Vagina (tissue), 2 donors: ENCODE results near the gene SIAH3. TPM values are rescaled to one million over a fixed set of nuclear protein-coding genes. Genes with fewer than 3 reads are reported as not detected.
A peak's percentile ranks its signal among the peaks of the same experiment; 100 is the strongest.

Experiments used
- DNase-seq, 2 donors: peaks; one replicate each; pipeline ENCODE4 v3.0.0-alpha.2; 2017; ENCODE audit errors: extremely low spot score in 2 of 2
- H3K27ac ChIP-seq: fragments of 200-600 bp; sonication (generic); one replicate; pipeline ENCODE4 v1.5.1; 2019
- H3K27me3 ChIP-seq: fragments of 200-600 bp; sonication (generic); one replicate; pipeline ENCODE4 v1.5.1; 2019
- H3K36me3 ChIP-seq, 2 donors: fragments of 200-600 bp; sonication (generic); one replicate each; pipeline ENCODE4 v1.5.1; 2017 to 2019
- H3K4me1 ChIP-seq: fragments of 200-600 bp; sonication (generic); one replicate; pipeline ENCODE4 v1.5.1; 2019
- H3K4me3 ChIP-seq, 2 donors: fragments of 200-600 bp; sonication (generic); 1 replicate in 1 of 2; 2 replicates in 1 of 2; pipeline ENCODE4 v1.5.1; 2016 to 2019
- H3K9me3 ChIP-seq: fragments of 200-600 bp; sonication (generic); one replicate; pipeline ENCODE4 v1.5.1; 2019
- CTCF ChIP-seq, 3 experiments: fragments of 450-650 bp in 2 of 3; fragments of 200-600 bp in 1 of 3; sonication (generic) in 1 of 3; IDR thresholded peaks; one replicate each; pipeline ENCODE4 v1.5.1; 2017 to 2019; ENCODE audit warnings: antibody characterized with exemption in 3 of 3, mild to moderate bottlenecking in 2 of 3, moderate library complexity in 2 of 3
- POLR2A ChIP-seq, 2 donors: fragments of 450-650 bp; IDR thresholded peaks; one replicate each; pipeline ENCODE4 v1.6.1; 2017; ENCODE audit warnings: antibody characterized with exemption in 2 of 2, mild to moderate bottlenecking in 2 of 2, moderate library complexity in 2 of 2
- POLR2AphosphoS5 ChIP-seq, 2 donors: sonication (generic); formaldehyde crosslinking; IDR thresholded peaks; one replicate each; pipeline ENCODE4 v1.9.0; 2017; ENCODE audit warnings: antibody characterized with exemption in 2 of 2, mild to moderate bottlenecking in 2 of 2, low read depth in 1 of 2; ENCODE audit not compliant: insufficient read depth in 1 of 2
- intact Hi-C: fragments of 100-400 bp; cut with DNase I; formaldehyde crosslinking; loops from one replicate; pipeline ENCODE4 v1.15.1; 2023
- total RNA-seq: library from RNA; depleted of rRNA; stranded (reverse); fragments of >200 nt; gene quantifications from one replicate; pipeline ENCODE4 v1.2.3, GENCODE V29; 2016

Gene SIAH3
- total RNA-seq, 1 donor from 2014 or later = not detected

GRCh38 chr13:45881353-45881752, 29.8 kb upstream of the SIAH3 start:
- no peak overlapping the region for H3K27ac ChIP-seq
- intact Hi-C loops = no loop called here
- no peak for TF ChIP-seq POLR2AphosphoS5 (IDR thresholded peaks at IDR 0.05; ENCODE audit: insufficient read depth in 1 of 2, low read depth in 1 of 2)
- TF ChIP-seq POLR2A (IDR thresholded peaks at IDR 0.05) = no peak
- H3K9me3 ChIP-seq = no peaks in the 10 kb centered on the region
- H3K27me3 ChIP-seq = no peaks in the 10 kb centered on the region
- no peaks in the 10 kb centered on the region for H3K36me3 ChIP-seq
- no peak overlapping the region for H3K4me3 ChIP-seq
- DNase-seq = no peak
- no peaks in the 10 kb centered on the region for H3K4me1 ChIP-seq

GRCh38 chr13:45880242-45880641, 28.7 kb upstream of the SIAH3 start:
- Histone ChIP-seq H3K4me3 (no peak overlapping the region), H3K9me3 (no peaks in the 10 kb centered on the region), H3K27me3 (no peaks in the 10 kb centered on the region), H3K4me1 (no peaks in the 10 kb centered on the region), H3K27ac (no peak overlapping the region), H3K36me3 (no peaks in the 10 kb centered on the region)
- TF ChIP-seq POLR2AphosphoS5 (IDR thresholded peaks at IDR 0.05; ENCODE audit: insufficient read depth in 1 of 2, low read depth in 1 of 2) = no peak
- no peak for TF ChIP-seq CTCF (IDR thresholded peaks at IDR 0.05)
- TF ChIP-seq POLR2A (IDR thresholded peaks at IDR 0.05) = no peak
- intact Hi-C loops = no loop called here
- DNase-seq = no peak

- H3K27me3 ChIP-seq = no peaks in the 10 kb centered on the region
- H3K4me3 ChIP-seq = no peak overlapping the region
- TF ChIP-seq CTCF (IDR thresholded peaks at IDR 0.05) (no peak), POLR2A (IDR thresholded peaks at IDR 0.05) (no peak)
- no peaks in the 10 kb centered on the region for H3K4me1 ChIP-seq
- intact Hi-C loops = no loop called here
- H3K27ac ChIP-seq = no peak overlapping the region
- no peaks in the 10 kb centered on the region for H3K36me3 ChIP-seq
- DNase-seq = peak in 1 of 2 donors; percentile 60
- H3K9me3 ChIP-seq = no peaks in the 10 kb centered on the region
These were observed 28.1 kb upstream of the SIAH3 start for GRCh38 chr13:45879666-45880065.

- Histone ChIP-seq H3K4me1 (no peaks in the 10 kb centered on the region), H3K27me3 (no peaks in the 10 kb centered on the region), H3K9me3 (no peaks in the 10 kb centered on the region), H3K27ac (no peak overlapping the region), H3K36me3 (no peaks in the 10 kb centered on the region), H3K4me3 (no peak overlapping the region)
- intact Hi-C loops = no loop called here
- DNase-seq = no peak
- no peak for TF ChIP-seq POLR2A (IDR thresholded peaks at IDR 0.05)
- no peak for TF ChIP-seq POLR2AphosphoS5 (IDR thresholded peaks at IDR 0.05; ENCODE audit: insufficient read depth in 1 of 2, low read depth in 1 of 2)
- TF ChIP-seq CTCF (IDR thresholded peaks at IDR 0.05) = no peak
These were observed 27.4 kb upstream of the SIAH3 start for GRCh38 chr13:45878966-45879365.

- no peaks in the 10 kb centered on the region for H3K9me3 ChIP-seq
- DNase-seq = peak in 1 of 2 donors; percentile 56
- no peaks in the 10 kb centered on the region for H3K27me3 ChIP-seq
- H3K4me1 ChIP-seq = no peaks in the 10 kb centered on the region
- H3K27ac ChIP-seq = no peak overlapping the region
- H3K4me3 ChIP-seq = no peak overlapping the region
- intact Hi-C loops = no loop called here
- TF ChIP-seq CTCF (IDR thresholded peaks at IDR 0.05) (no peak), POLR2A (IDR thresholded peaks at IDR 0.05) (no peak), POLR2AphosphoS5 (IDR thresholded peaks at IDR 0.05; ENCODE audit: insufficient read depth in 1 of 2, low read depth in 1 of 2) (no peak)
- no peaks in the 10 kb centered on the region for H3K36me3 ChIP-seq
These were observed 25.2 kb upstream of the SIAH3 start for GRCh38 chr13:45876781-45877180.

- peak in 1 of 2 donors; percentile 60 for DNase-seq
- Histone ChIP-seq H3K27me3 (no peaks in the 10 kb centered on the region), H3K9me3 (no peaks in the 10 kb centered on the region), H3K4me1 (no peaks in the 10 kb centered on the region), H3K4me3 (no peak overlapping the region), H3K27ac (no peak overlapping the region), H3K36me3 (no peaks in the 10 kb centered on the region)
- intact Hi-C loops = no loop called here
- TF ChIP-seq CTCF (IDR thresholded peaks at IDR 0.05) (no peak), POLR2AphosphoS5 (IDR thresholded peaks at IDR 0.05; ENCODE audit: insufficient read depth in 1 of 2, low read depth in 1 of 2) (no peak), POLR2A (IDR thresholded peaks at IDR 0.05) (no peak)
These were observed 24.4 kb upstream of the SIAH3 start for GRCh38 chr13:45875951-45876350.
